T-cell (primary cell): ENCODE data around the gene KRCC1. TPM values are rescaled to one million over a fixed set of nuclear protein-coding genes. Genes with fewer than 3 reads are reported as not detected.

Source experiments
- total RNA-seq, 35 experiments: library from RNA in 6 of 35; stranded (reverse) in 6 of 35; fragments of 120-200 nt in 1 of 35; gene quantifications; one replicate each; pipeline versions ENCODE4 v1.2.1 to v1.2.4 and lab custom pipeline; 2013 to 2026

KRCC1 gene
- total RNA-seq, 5 donors from 2014 or later (not counting 1 experiment from before 2014, with no cell fraction given) = 9.0 to 24.9 (median 20.7) TPM

Other genes starting within 250 kb of the KRCC1 start
- 10 to 100 TPM in 3 of 5 donors, 1 to 10 TPM in 2; 3.1 to 18.1 (median 10.5) TPM for gene RGPD2, start 230.0 kb downstream of the KRCC1 start, total RNA-seq
- 10 to 100 TPM in 2 of 5 donors, 1 to 10 TPM in 1, not detected in 2; 4.0 to 18.7 (median 13.3) TPM for gene RNU2-63P, start 39.2 kb downstream of the KRCC1 start, total RNA-seq
- gene SMYD1, start 12.0 kb upstream of the KRCC1 start, total RNA-seq = not detected
- gene FABP1, start 72.3 kb upstream of the KRCC1 start, total RNA-seq = under 1 TPM in 3 of 5 donors, not detected in 2; 0.49 to 0.76 (median 0.73) TPM
- gene THNSL2, start 114.6 kb upstream of the KRCC1 start, total RNA-seq = 1 to 10 TPM in 3 of 5 donors, under 1 TPM in 2; 0.40 to 3.5 (median 1.6) TPM